BLaER1 (cell line): ENCODE measurements around the gene ZFAND4.
"Not testable (repeated sequence)": the region's sequence is repeated elsewhere in the genome, so short reads cannot be mapped to it uniquely, and the experiment has no call there.

ENCODE experiments used
- H3K27ac ChIP-seq: shearing (Covaris generic); formaldehyde crosslinking; 2 replicates; pipeline ENCODE4 v1.8.1; 2022
- H3K27me3 ChIP-seq: shearing (Covaris generic); formaldehyde crosslinking; 2 replicates; pipeline ENCODE4 v1.8.1; 2022
- H3K36me3 ChIP-seq: shearing (Covaris generic); formaldehyde crosslinking; 2 replicates; pipeline ENCODE4 v1.8.1; 2022
- H3K4me1 ChIP-seq: shearing (Covaris generic); formaldehyde crosslinking; 2 replicates; pipeline ENCODE4 v1.8.1; 2022
- H3K4me2 ChIP-seq: shearing (Covaris generic); formaldehyde crosslinking; 2 replicates; pipeline ENCODE4 v1.8.1; 2022
- H3K4me3 ChIP-seq: shearing (Covaris generic); formaldehyde crosslinking; 2 replicates; pipeline ENCODE4 v1.8.1; 2022
- H3K9ac ChIP-seq: shearing (Covaris generic); formaldehyde crosslinking; 2 replicates; pipeline ENCODE4 v1.8.1; 2022
- H3K9me3 ChIP-seq: shearing (Covaris generic); formaldehyde crosslinking; 2 replicates; pipeline ENCODE4 v1.8.1; 2022
- H4K20me1 ChIP-seq: shearing (Covaris generic); formaldehyde crosslinking; 2 replicates; pipeline ENCODE4 v1.8.1; 2022
- Cebpa-rat ChIP-seq: shearing (Covaris generic); IDR thresholded peaks from 2 replicates; pipeline ENCODE4 v1.8.1; 2022

Gene ZFAND4

DNA sequence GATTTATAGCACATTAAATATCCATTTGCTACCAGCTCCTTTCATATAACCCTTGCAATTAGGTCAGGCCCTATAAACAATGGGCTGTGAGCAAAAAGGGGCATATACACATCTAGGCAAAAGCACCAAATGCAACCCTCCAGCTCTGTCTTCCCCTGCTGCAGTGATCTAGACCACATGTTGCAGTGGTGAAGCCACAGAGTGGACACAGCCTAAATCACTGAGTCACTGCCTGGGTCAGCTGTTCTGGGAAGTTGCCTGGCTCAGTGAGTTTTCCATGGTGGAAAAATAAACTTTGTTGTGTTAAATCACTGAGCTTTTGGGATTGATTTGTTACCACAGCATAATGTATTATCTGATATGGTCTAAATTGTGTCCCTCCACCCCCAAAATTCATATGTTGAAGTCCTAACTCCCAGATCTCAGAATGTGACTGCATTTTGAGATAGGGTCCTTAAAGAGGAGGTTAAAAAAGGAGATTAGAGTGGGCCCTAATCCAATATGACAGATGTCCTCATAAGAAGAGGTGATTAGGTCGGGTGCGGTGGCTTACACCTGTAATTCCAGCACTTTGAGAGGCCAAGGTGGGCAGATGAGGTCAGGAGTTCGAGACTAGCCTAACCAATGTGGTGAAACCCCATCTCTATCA, 70.4 kb downstream of the ZFAND4 start:
- TF ChIP-seq Cebpa-rat: no peak
- Histone ChIP-seq H3K27ac (no peak overlapping the region), H3K4me1 (no peaks in the 10 kb centered on the region), H3K4me2 (no peak overlapping the region), H3K9me3 (peaks cover 12% of the 10 kb centered on the region), H3K4me3 (no peak overlapping the region), H3K9ac (no peak overlapping the region), H3K27me3 (no peaks in the 10 kb centered on the region), H3K36me3 (no peaks in the 10 kb centered on the region), H4K20me1 (no peaks in the 10 kb centered on the region)

GRCh38 chr10:45601254-45601930, 71.2 kb downstream of the ZFAND4 start:
- not testable (repeated sequence) for H3K4me1 ChIP-seq, H3K9ac ChIP-seq, H3K27ac ChIP-seq, H4K20me1 ChIP-seq, H3K36me3 ChIP-seq, H3K4me3 ChIP-seq, H3K27me3 ChIP-seq, H3K4me2 ChIP-seq
- H3K9me3 ChIP-seq: peaks cover 12% of the 10 kb centered on the region

DNA sequence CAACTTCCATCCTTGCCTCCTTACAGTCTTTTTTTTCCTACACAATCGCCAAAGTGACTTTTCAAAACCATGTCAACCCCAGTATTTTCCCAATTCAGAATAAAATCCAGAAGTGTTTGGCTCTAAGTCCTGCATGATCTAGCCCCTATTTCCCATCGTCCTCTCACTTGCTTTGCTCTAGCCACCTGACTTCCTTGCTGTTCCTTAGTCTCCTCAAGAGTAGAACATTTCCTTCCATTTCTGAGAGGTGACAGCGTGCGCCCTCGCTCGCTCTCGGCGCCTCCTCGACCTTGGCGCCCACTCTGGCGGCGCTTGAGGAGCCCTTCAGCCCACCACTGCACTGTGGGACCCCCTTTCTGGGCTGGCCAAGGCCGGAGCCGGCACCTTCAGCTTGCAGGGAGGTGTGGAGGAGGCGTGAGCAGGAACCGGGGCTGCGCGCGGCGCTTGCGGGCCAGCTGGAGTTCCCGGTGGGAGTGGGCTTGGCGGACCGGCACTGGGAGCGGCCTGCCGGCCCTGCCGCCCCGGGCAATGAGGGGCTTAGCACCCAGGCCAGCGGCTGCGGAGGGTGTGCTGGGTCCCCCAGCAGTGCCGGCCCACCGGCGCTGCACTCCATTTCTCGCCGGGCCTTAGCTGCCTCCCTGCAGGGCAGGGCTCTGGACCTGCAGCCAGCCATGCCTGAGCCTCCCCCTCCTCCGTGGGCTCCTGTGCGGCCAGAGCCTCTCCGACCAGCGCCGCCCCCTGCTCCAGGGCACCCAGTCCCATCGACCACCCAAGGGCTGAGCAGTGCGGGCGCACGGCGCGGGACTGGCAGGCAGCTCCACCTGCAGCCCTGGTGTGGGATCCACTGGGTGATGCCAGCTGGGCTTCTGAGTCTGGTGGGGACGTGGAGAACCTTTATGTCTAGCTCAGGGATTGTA, 72.0 kb downstream of the ZFAND4 start:
- not testable (repeated sequence) for H4K20me1 ChIP-seq, H3K4me1 ChIP-seq, H3K4me3 ChIP-seq, H3K4me2 ChIP-seq, H3K9ac ChIP-seq, H3K27me3 ChIP-seq, H3K27ac ChIP-seq, H3K36me3 ChIP-seq
- peaks cover 12% of the 10 kb centered on the region for H3K9me3 ChIP-seq

- no peaks in the 10 kb centered on the region for H3K36me3 ChIP-seq
- no peaks in the 10 kb centered on the region for H3K27me3 ChIP-seq
- H3K4me2 ChIP-seq: no peak overlapping the region
- no peak overlapping the region for H3K27ac ChIP-seq
- no peaks in the 10 kb centered on the region for H4K20me1 ChIP-seq
- no peak overlapping the region for H3K9ac ChIP-seq
- no peak for TF ChIP-seq Cebpa-rat
- no peak overlapping the region for H3K4me3 ChIP-seq
- 0 out of 2 replicates have a peak, but pooled peaks cover 4% of the 10 kb centered on the region for H3K4me1 ChIP-seq
- peaks cover 12% of the 10 kb centered on the region for H3K9me3 ChIP-seq
Observed at GRCh38 chr10:45599646-45600045, 72.9 kb downstream of the ZFAND4 start.

- H3K4me1 ChIP-seq: peaks cover 4% of the 10 kb centered on the region; the same call in 1 of the 2 replicates
- H3K9ac ChIP-seq: no peak overlapping the region
- H3K27me3 ChIP-seq: no peaks in the 10 kb centered on the region
- no peak overlapping the region for H3K27ac ChIP-seq
- TF ChIP-seq Cebpa-rat: no peak
- no peak overlapping the region for H3K4me2 ChIP-seq
- no peaks in the 10 kb centered on the region for H4K20me1 ChIP-seq
- no peaks in the 10 kb centered on the region for H3K36me3 ChIP-seq
- no peak overlapping the region for H3K4me3 ChIP-seq
- peaks cover 12% of the 10 kb centered on the region for H3K9me3 ChIP-seq
Observed at GRCh38 chr10:45599021-45599603, 73.5 kb downstream of the ZFAND4 start.

- Histone ChIP-seq H3K4me3 (no peak overlapping the region), H4K20me1 (no peaks in the 10 kb centered on the region), H3K27me3 (no peaks in the 10 kb centered on the region), H3K9ac (no peak overlapping the region), H3K4me1 (peaks cover 22% of the 10 kb centered on the region), H3K36me3 (no peaks in the 10 kb centered on the region), H3K9me3 (peaks cover 12% of the 10 kb centered on the region), H3K4me2 (no peak overlapping the region), H3K27ac (no peak overlapping the region)
- no peak for TF ChIP-seq Cebpa-rat
Observed at GRCh38 chr10:45596526-45596925, 76.0 kb downstream of the ZFAND4 start.

- H3K4me1 ChIP-seq: peaks cover 22% of the 10 kb centered on the region
- H4K20me1 ChIP-seq: no peaks in the 10 kb centered on the region
- no peaks in the 10 kb centered on the region for H3K27me3 ChIP-seq
- H3K36me3 ChIP-seq: peaks cover 9% of the 10 kb centered on the region; the same call in 1 of the 2 replicates
- H3K9me3 ChIP-seq: peaks cover 8% of the 10 kb centered on the region; the same call in 1 of the 2 replicates
- TF ChIP-seq Cebpa-rat: no peak
- no peak overlapping the region; the same call in 1 of the 2 replicates for H3K27ac ChIP-seq
- H3K4me2 ChIP-seq: peak overlapping the region; percentile 88
- peak overlapping the region; percentile 78 for H3K9ac ChIP-seq
- peak overlapping the region; percentile 88 for H3K4me3 ChIP-seq
Observed at GRCh38 chr10:45594276-45595157, 78.1 kb downstream of the ZFAND4 start.

DNA sequence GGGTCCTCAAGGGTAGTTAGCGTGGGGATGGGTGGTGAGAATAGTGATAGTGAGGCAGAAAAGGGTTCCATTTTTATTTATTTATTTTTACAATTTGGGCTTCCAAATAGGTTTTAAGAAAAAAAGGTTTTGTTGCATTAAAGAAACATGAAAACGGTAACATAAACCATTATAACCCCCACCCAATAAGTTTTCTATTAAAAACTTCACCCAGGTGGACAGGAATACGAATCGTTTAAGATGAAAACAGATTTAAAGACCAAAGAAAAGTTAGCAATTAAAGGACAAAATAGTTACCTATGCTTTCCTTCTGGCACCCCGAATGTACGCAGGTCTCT, 78.7 kb downstream of the ZFAND4 start:
- Histone ChIP-seq H3K4me2 (peak overlapping the region; percentile 88), H3K9ac (peak overlapping the region; percentile 78), H3K27ac (no peak overlapping the region; the same call in 1 of the 2 replicates), H3K4me1 (peaks cover 22% of the 10 kb centered on the region), H4K20me1 (no peaks in the 10 kb centered on the region), H3K36me3 (peaks cover 9% of the 10 kb centered on the region; the same call in 1 of the 2 replicates), H3K27me3 (no peaks in the 10 kb centered on the region), H3K9me3 (peaks cover 7% of the 10 kb centered on the region; the same call in 1 of the 2 replicates), H3K4me3 (peak overlapping the region; percentile 88)
- TF ChIP-seq Cebpa-rat: no peak

- Histone ChIP-seq H3K4me2 (peak overlapping the region; percentile 88), H3K9me3 (peaks cover 7% of the 10 kb centered on the region; the same call in 1 of the 2 replicates), H4K20me1 (no peaks in the 10 kb centered on the region), H3K9ac (no peak overlapping the region), H3K4me3 (no peak overlapping the region), H3K36me3 (peaks cover 9% of the 10 kb centered on the region; the same call in 1 of the 2 replicates), H3K4me1 (peaks cover 22% of the 10 kb centered on the region), H3K27me3 (no peaks in the 10 kb centered on the region), H3K27ac (no peak overlapping the region)
- no peak for TF ChIP-seq Cebpa-rat
Observed at GRCh38 chr10:45592926-45593325, 79.6 kb downstream of the ZFAND4 start.
